Sigmoid colon (tissue), 7 donors: ENCODE results near the gene NCBP2L. TPM values are rescaled to one million over a fixed set of nuclear protein-coding genes. Genes with fewer than 3 reads are reported as not detected.

Experiments
- DNase-seq: peaks from one replicate; pipeline ENCODE4 v3.0.0-alpha.2; 2019
- H3K27ac ChIP-seq, 4 donors: fragments of 200-600 bp; sonication (generic); one replicate each; pipeline ENCODE4 v1.5.1; 2016 to 2019; ENCODE audit warnings: mild to moderate bottlenecking in 1 of 4
- H3K27me3 ChIP-seq, 3 donors: fragments of 200-600 bp; sonication (generic); one replicate each; pipeline ENCODE4 v1.5.1; 2019; ENCODE audit warnings: mild to moderate bottlenecking in 1 of 3
- H3K36me3 ChIP-seq, 4 donors: fragments of 200-600 bp; sonication (generic); one replicate each; pipeline ENCODE4 v1.5.1; 2016 to 2019
- H3K4me1 ChIP-seq, 4 donors: fragments of 200-600 bp; sonication (generic); one replicate each; pipeline ENCODE4 v1.5.1; 2017 to 2019
- H3K4me3 ChIP-seq, 4 donors: fragments of 200-600 bp; sonication (generic); one replicate each; pipeline ENCODE4 v1.5.1; 2017 to 2019; ENCODE audit warnings: mild to moderate bottlenecking in 2 of 4, moderate library complexity in 1 of 4
- H3K9me3 ChIP-seq, 4 donors: fragments of 200-600 bp in 3 of 4; sonication (generic) in 3 of 4; one replicate each; pipeline versions ENCODE4 v1.5.1 to v1.6.1; 2013 to 2019
- EP300 ChIP-seq, 4 donors: sonication (generic); formaldehyde crosslinking; IDR thresholded peaks; one replicate each; pipeline ENCODE4 v1.6.1; 2017; ENCODE audit warnings: antibody characterized with exemption in 4 of 4
- POLR2A ChIP-seq, 2 donors: fragments of 450-650 bp; IDR thresholded peaks; one replicate each; pipeline ENCODE4 v1.6.1; 2016; ENCODE audit warnings: antibody characterized with exemption in 2 of 2, mild to moderate bottlenecking in 2 of 2, moderate library complexity in 2 of 2
- POLR2AphosphoS5 ChIP-seq, 4 donors: sonication (generic); formaldehyde crosslinking; IDR thresholded peaks; one replicate each; pipeline ENCODE4 v1.6.1; 2017; ENCODE audit warnings: antibody characterized with exemption in 4 of 4
- WGBS, 2 donors: extraction: QIAGEN DNeasy Blood & Tissue Kit; methylation state at CpG; one replicate each; pipeline ENCODE4 v1.1.7; 2013; 5-methylcytosine and 5-hydroxymethylcytosine counted together
- intact Hi-C: fragments of 100-400 bp; cut with DNase I; formaldehyde crosslinking; loops from one replicate; pipeline ENCODE4 v1.15.1; 2023
- polyA plus RNA-seq, 3 donors: library from polyadenylated mRNA; stranded (reverse); fragments of 200-250 nt; gene quantifications; one replicate each; pipeline ENCODE4 v1.2.3, GENCODE V29; 2013
- total RNA-seq, 4 donors: library from RNA; depleted of rRNA; stranded (reverse); fragments of >200 nt; gene quantifications; one replicate each; pipeline ENCODE4 v1.1.0, GENCODE V29; 2016
- TF ChIP-seq, protein P1 (sequence below), 4 experiments: fragments of 450-650 bp in 3 of 4; fragments of 200-600 bp in 1 of 4; IDR thresholded peaks; one replicate each; pipeline ENCODE4 v1.5.1; 2016 to 2019; ENCODE audit warnings: antibody characterized with exemption in 4 of 4, mild to moderate bottlenecking in 3 of 4, moderate library complexity in 2 of 4
- donor health status: healthy with polysubstance abuse.
- donor health status: Bipolar disorder and iron deficiency.
- donor health status: healthy.

NCBP2L gene
- total and polyA plus RNA-seq, 7 donors, result not detected

DNA sequence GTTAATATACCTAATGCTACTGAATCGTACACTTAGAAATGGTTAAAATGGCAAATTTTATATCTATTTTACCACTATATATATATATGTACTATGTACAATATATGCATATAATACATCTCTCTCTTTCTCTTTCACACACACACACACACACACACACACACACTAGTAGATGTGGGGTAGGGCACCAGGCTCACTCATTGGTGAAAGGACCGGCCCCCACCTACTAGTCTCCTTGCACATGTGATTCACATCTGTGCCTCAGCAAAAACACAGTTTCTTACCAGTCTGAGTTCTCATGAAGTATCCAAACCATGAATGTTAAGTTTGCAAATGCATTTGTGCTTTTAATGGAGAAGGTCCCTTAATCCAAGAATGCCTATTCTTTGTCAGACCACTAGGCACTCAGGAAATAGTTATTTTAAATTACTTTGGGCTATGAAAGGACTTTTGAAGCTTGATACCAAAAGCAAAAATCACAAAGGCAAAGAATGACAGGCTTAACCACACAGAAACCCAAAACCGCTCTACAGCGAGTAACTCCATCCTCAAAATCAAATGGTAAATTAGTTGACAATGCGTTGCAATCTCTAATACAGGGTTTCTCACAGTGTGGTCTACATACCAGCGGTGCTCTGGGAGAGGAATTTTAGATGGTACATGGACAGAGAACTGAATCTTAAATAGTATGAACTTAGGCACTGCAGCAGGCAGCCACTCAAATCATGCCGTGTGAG lies 7.8 kb upstream of the NCBP2L start:
- peaks cover 0 to 24% (median 4%) of the 10 kb centered on the region in 4 donors for H3K4me1 ChIP-seq

DNA sequence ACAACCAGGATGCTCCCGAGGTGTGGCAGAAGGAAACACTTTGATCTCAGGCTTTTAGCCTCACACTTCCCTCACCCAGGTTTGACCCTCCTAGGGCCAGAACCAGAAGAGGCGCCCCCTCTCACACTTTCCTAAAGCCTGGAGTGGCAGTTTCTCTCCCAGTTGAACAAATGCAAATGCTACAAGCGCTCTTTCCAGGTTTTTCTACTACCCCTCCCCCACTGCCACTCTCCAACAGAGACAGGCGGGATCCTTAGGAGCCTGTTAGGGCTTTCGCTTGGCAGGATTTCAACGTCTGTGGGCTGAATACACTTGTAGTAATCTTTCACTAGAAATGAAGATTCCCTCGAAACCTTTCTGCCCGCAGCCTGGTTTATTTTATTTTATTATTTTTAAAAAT lies 4.3 kb upstream of the NCBP2L start:
- H3K36me3 ChIP-seq, result no peaks in the 10 kb centered on the region
- H3K4me3 ChIP-seq, result peak overlapping the region in 2 of 4 donors; percentile 51 to 56
- no peak for DNase-seq
- H3K27me3 ChIP-seq, result no peaks in the 10 kb centered on the region
- WGBS, 2 donors, result 80 to 84% methylated on average over 8 of the region's 8 CpGs
- H3K9me3 ChIP-seq, result no peaks in the 10 kb centered on the region
- TF ChIP-seq POLR2A (IDR thresholded peaks at IDR 0.05), result no peak
- no peak for TF ChIP-seq POLR2AphosphoS5 (IDR thresholded peaks at IDR 0.05)
- no peak for TF ChIP-seq EP300 (IDR thresholded peaks at IDR 0.05)
- TF ChIP-seq, protein P1, sequence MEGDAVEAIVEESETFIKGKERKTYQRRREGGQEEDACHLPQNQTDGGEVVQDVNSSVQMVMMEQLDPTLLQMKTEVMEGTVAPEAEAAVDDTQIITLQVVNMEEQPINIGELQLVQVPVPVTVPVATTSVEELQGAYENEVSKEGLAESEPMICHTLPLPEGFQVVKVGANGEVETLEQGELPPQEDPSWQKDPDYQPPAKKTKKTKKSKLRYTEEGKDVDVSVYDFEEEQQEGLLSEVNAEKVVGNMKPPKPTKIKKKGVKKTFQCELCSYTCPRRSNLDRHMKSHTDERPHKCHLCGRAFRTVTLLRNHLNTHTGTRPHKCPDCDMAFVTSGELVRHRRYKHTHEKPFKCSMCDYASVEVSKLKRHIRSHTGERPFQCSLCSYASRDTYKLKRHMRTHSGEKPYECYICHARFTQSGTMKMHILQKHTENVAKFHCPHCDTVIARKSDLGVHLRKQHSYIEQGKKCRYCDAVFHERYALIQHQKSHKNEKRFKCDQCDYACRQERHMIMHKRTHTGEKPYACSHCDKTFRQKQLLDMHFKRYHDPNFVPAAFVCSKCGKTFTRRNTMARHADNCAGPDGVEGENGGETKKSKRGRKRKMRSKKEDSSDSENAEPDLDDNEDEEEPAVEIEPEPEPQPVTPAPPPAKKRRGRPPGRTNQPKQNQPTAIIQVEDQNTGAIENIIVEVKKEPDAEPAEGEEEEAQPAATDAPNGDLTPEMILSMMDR (IDR thresholded peaks at IDR 0.05), result no peak
- H3K27ac ChIP-seq, result peak overlapping the region in 1 of 4 donors; percentile 84
- peaks cover 0 to 17% (median 4%) of the 10 kb centered on the region in 4 donors for H3K4me1 ChIP-seq
- intact Hi-C loops, result no loop called here

More for the DNA sequence above, 7.8 kb upstream of the NCBP2L start:
- TF ChIP-seq POLR2AphosphoS5 (IDR thresholded peaks at IDR 0.05), result no peak
- TF ChIP-seq, protein P1 (IDR thresholded peaks at IDR 0.05), result no peak
- TF ChIP-seq POLR2A (IDR thresholded peaks at IDR 0.05), result no peak
- no peak for TF ChIP-seq EP300 (IDR thresholded peaks at IDR 0.05)
- intact Hi-C loops, result no loop called here
- no peak overlapping the region for H3K4me3 ChIP-seq
- no peak for DNase-seq
- no peak overlapping the region for H3K27ac ChIP-seq
- 93 to 96% methylated on average over 7 of the region's 7 CpGs for WGBS, 2 donors
- H3K9me3 ChIP-seq, result no peaks in the 10 kb centered on the region
- no peaks in the 10 kb centered on the region for H3K36me3 ChIP-seq
- no peaks in the 10 kb centered on the region for H3K27me3 ChIP-seq

DNA sequence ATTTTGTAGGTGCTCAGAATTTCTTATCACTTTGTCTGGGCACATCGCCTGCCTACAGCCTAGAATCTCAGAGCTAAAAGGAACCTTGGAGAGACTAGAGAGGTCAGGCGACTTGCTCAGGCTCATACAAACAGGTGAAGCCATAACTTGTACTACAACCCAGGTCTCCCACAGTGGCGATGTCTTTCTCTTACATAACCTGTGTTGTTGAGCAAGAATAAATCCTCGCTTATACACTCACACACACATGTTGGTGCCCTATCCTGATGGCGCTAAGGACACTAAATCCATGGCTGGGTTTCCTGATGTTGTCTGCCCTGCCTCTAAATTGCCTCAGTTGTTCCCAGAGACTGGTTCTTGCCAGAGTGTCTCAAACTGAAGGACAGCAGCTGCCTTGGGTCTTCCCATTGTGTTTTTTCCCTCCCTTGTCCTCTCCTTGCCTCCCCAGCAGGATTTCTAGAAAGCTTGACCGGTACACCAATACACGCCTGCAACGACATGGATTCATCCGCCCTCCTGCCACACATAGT lies 3.6 kb upstream of the NCBP2L start:
- Histone ChIP-seq H3K36me3 (no peaks in the 10 kb centered on the region), H3K27ac (peak overlapping the region in 3 of 4 donors; percentile 84 to 87 (median 86)), H3K9me3 (no peaks in the 10 kb centered on the region), H3K4me1 (peaks cover 0 to 17% (median 4%) of the 10 kb centered on the region in 4 donors), H3K27me3 (no peaks in the 10 kb centered on the region), H3K4me3 (peak overlapping the region in 3 of 4 donors; percentile 51 to 64 (median 56))
- DNase-seq, result no peak
- intact Hi-C loops, result no loop called here
- TF ChIP-seq, protein P1 (IDR thresholded peaks at IDR 0.05), result no peak
- no peak for TF ChIP-seq EP300 (IDR thresholded peaks at IDR 0.05)
- no peak for TF ChIP-seq POLR2A (IDR thresholded peaks at IDR 0.05)
- no peak for TF ChIP-seq POLR2AphosphoS5 (IDR thresholded peaks at IDR 0.05)
- 90 to 95% methylated on average over 9 of the region's 9 CpGs for WGBS, 2 donors

DNA sequence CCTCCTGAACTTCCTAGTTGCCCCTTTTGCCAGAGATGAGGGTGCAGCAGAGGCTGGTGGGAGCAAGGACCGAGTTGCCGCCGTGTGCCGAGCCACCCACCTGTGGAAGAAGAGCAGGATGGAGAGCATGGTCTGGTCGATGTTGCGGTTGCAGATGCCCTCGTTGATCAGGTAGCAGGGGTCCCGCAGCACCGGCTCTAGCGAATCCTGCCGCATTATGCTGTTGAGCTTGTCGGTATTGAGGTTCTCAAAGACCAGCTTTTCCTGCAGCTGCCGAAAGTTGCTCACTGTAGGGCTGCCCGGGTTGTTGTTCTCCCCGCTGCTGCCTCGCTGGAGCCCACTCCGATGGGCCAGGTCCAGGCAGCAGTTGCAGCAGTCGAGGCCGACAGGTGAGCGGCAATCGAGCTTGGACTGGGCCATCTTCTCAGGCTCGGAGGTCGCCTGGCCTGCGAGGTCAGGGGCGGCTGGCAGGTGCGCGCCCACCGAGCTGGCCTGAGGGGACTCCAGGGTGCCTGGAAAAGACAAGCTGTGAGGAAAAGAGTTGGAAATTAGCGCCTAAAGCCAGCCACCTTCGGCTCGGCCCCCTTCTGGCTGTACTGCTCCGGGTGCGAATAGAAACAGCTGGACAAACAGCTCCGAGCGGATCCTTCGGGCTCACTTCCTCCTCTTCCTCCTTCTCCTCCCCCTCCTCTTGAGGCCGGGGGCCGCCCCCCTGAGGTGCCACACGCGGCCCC lies 2.4 kb upstream of the NCBP2L start:
- intact Hi-C loops, result loop anchor here (5.0 kb wide), 1 partner anchor 118 kb away; no protein-coding TSS in a partner anchor
- Histone ChIP-seq H3K27me3 (no peaks in the 10 kb centered on the region), H3K9me3 (no peaks in the 10 kb centered on the region), H3K27ac (peak overlapping the region; percentile 83 to 87 (median 85)), H3K4me3 (peak overlapping the region; percentile 44 to 64 (median 54)), H3K4me1 (peaks cover 0 to 17% (median 4%) of the 10 kb centered on the region in 4 donors), H3K36me3 (no peaks in the 10 kb centered on the region)
- DNase-seq, result peak; percentile 71
- WGBS, 2 donors, result 5 to 12% methylated on average over 40 of the region's 40 CpGs
- TF ChIP-seq POLR2A (IDR thresholded peaks at IDR 0.05), result peak; percentile 13 to 33
- TF ChIP-seq, protein P1 (IDR thresholded peaks at IDR 0.05), result no peak
